Osteoblast (primary cell): ENCODE measurements around the gene TSEN15. TPM values are rescaled to one million over a fixed set of nuclear protein-coding genes. Genes with fewer than 3 reads are reported as not detected.

Source experiments
- DNase-seq: peaks from one replicate; pipeline ENCODE4 v3.0.0; 2011; ENCODE audit warnings: low spot score, mixed read lengths; ENCODE audit not compliant: insufficient read length; ENCODE audit errors: missing footprints
- H2AFZ ChIP-seq: 2 replicates; pipeline ENCODE4 v1.6.0; 2011; ENCODE audit warnings: mild to moderate bottlenecking, low read length
- H3K27ac ChIP-seq: 2 replicates; pipeline ENCODE4 v1.5.1; 2011; ENCODE audit warnings: mild to moderate bottlenecking, low read depth, low read length, moderate library complexity
- H3K27me3 ChIP-seq: 2 replicates; pipeline ENCODE4 v1.6.0; 2012; ENCODE audit warnings: mild to moderate bottlenecking, control low read depth, inconsistent platforms, low read length, moderate library complexity; ENCODE audit not compliant: insufficient read depth
- H3K36me3 ChIP-seq: 2 replicates; pipeline ENCODE4 v1.5.1; 2011; ENCODE audit warnings: mild to moderate bottlenecking, low read length, control low read depth, moderate library complexity; ENCODE audit not compliant: insufficient read depth
- H3K4me1 ChIP-seq: 2 replicates; pipeline ENCODE4 v1.5.1; 2011; ENCODE audit warnings: mild to moderate bottlenecking, low read length, control low read depth, moderate library complexity; ENCODE audit not compliant: insufficient read depth
- H3K4me2 ChIP-seq: 2 replicates; pipeline ENCODE4 v1.6.0; 2011; ENCODE audit warnings: mild to moderate bottlenecking, low read length; ENCODE audit not compliant: insufficient read depth
- H3K4me3 ChIP-seq: fragments of 200-600 bp; sonication (generic); 3 replicates; pipeline ENCODE4 v1.5.1; 2012; ENCODE audit warnings: mild to moderate bottlenecking, low read length, inconsistent platforms; ENCODE audit not compliant: insufficient read depth
- H3K79me2 ChIP-seq: 2 replicates; pipeline ENCODE4 v1.6.0; 2012; ENCODE audit warnings: mild to moderate bottlenecking, low read length, control low read depth, inconsistent platforms; ENCODE audit not compliant: insufficient read depth
- H3K9me3 ChIP-seq: 2 replicates; pipeline ENCODE4 v1.5.1; 2011; ENCODE audit warnings: low read depth, low read length, control low read depth
- H4K20me1 ChIP-seq: 2 replicates; pipeline ENCODE4 v1.6.0; 2012; ENCODE audit warnings: mild to moderate bottlenecking, low read length, control low read depth; ENCODE audit not compliant: insufficient read depth
- total RNA-seq: library from RNA; depleted of rRNA; stranded (reverse); fragments of >200 nt; gene quantifications from 2 replicates; pipeline ENCODE4 v1.2.3, GENCODE V29; 2012
- TF ChIP-seq, protein P1 (sequence below): IDR thresholded peaks from 2 replicates; pipeline ENCODE4 v1.5.1; 2011; ENCODE audit warnings: mild to moderate bottlenecking, low read depth, low read length, moderate library complexity; ENCODE audit errors: extremely low read depth

Gene TSEN15
- total RNA-seq = 51.8 and 57.2 TPM in 2 replicates

GRCh38 chr1:184051485-184052193, at the start of gene TSEN15:
Gene TSEN15, plus strand, starts transcription at chr1:184051730. Its CDS starts 26 bp downstream, at chr1:184051756.
- peak within 1 kb of the TSS; percentile 97 for H2AFZ ChIP-seq
- peaks cover 4% of the 10 kb centered on the region for H3K27me3 ChIP-seq
- no peaks in the 10 kb centered on the region for H3K36me3 ChIP-seq
- peak within 1 kb of the TSS; percentile 84 for H3K27ac ChIP-seq
- TF ChIP-seq, protein P1, sequence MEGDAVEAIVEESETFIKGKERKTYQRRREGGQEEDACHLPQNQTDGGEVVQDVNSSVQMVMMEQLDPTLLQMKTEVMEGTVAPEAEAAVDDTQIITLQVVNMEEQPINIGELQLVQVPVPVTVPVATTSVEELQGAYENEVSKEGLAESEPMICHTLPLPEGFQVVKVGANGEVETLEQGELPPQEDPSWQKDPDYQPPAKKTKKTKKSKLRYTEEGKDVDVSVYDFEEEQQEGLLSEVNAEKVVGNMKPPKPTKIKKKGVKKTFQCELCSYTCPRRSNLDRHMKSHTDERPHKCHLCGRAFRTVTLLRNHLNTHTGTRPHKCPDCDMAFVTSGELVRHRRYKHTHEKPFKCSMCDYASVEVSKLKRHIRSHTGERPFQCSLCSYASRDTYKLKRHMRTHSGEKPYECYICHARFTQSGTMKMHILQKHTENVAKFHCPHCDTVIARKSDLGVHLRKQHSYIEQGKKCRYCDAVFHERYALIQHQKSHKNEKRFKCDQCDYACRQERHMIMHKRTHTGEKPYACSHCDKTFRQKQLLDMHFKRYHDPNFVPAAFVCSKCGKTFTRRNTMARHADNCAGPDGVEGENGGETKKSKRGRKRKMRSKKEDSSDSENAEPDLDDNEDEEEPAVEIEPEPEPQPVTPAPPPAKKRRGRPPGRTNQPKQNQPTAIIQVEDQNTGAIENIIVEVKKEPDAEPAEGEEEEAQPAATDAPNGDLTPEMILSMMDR = no peak
- peak; percentile 93 for DNase-seq
- no peaks in the 10 kb centered on the region for H3K9me3 ChIP-seq
- peak within 1 kb of the TSS; percentile 88 for H3K4me2 ChIP-seq
- H4K20me1 ChIP-seq = no peaks in the 10 kb centered on the region
- H3K79me2 ChIP-seq = peaks cover 36% of the 10 kb centered on the region
- peaks cover 26% of the 10 kb centered on the region for H3K4me1 ChIP-seq
- H3K4me3 ChIP-seq = peak within 1 kb of the TSS; percentile 92

- Histone ChIP-seq H3K9me3 (no peaks in the 10 kb centered on the region), H3K4me3 (no peak overlapping the region), H3K4me2 (peak overlapping the region; percentile 32), H3K79me2 (no peaks in the 10 kb centered on the region), H3K36me3 (no peaks in the 10 kb centered on the region), H4K20me1 (no peaks in the 10 kb centered on the region), H3K27me3 (no peaks in the 10 kb centered on the region), H3K4me1 (peaks cover 16% of the 10 kb centered on the region), H2AFZ (peak overlapping the region; percentile 77), H3K27ac (peak overlapping the region; percentile 45)
- TF ChIP-seq, protein P1 = no peak
- peak; percentile 77 for DNase-seq
These were observed 49.5 kb upstream of the TSEN15 start for GRCh38 chr1:184002071-184002470.

GRCh38 chr1:184004935-184005334, 46.6 kb upstream of the TSEN15 start:
- no peak for DNase-seq
- Histone ChIP-seq H2AFZ (no peak overlapping the region), H3K79me2 (no peaks in the 10 kb centered on the region), H3K4me3 (no peak overlapping the region), H4K20me1 (no peaks in the 10 kb centered on the region), H3K9me3 (no peaks in the 10 kb centered on the region), H3K27me3 (no peaks in the 10 kb centered on the region), H3K4me2 (no peak overlapping the region), H3K4me1 (peaks cover 16% of the 10 kb centered on the region), H3K36me3 (no peaks in the 10 kb centered on the region), H3K27ac (no peak overlapping the region)
- TF ChIP-seq, protein P1 = no peak

GRCh38 chr1:184005506-184005905, 46.0 kb upstream of the TSEN15 start:
- no peak overlapping the region for H3K27ac ChIP-seq
- no peaks in the 10 kb centered on the region for H3K9me3 ChIP-seq
- no peaks in the 10 kb centered on the region for H3K79me2 ChIP-seq
- no peaks in the 10 kb centered on the region for H3K27me3 ChIP-seq
- H3K4me1 ChIP-seq = peaks cover 16% of the 10 kb centered on the region
- H4K20me1 ChIP-seq = no peaks in the 10 kb centered on the region
- no peak overlapping the region for H2AFZ ChIP-seq
- no peak overlapping the region for H3K4me3 ChIP-seq
- H3K4me2 ChIP-seq = no peak overlapping the region
- TF ChIP-seq, protein P1 = no peak
- no peak for DNase-seq
- no peaks in the 10 kb centered on the region for H3K36me3 ChIP-seq
